CD8-positive, alpha-beta memory T cell (primary cell): ENCODE measurements around the gene G6PC3. TPM values are rescaled to one million over a fixed set of nuclear protein-coding genes. Genes with fewer than 3 reads are reported as not detected.
A peak's percentile ranks its signal among the peaks of the same experiment; 100 is the strongest.
"Not testable (repeated sequence)": the region's sequence is repeated elsewhere in the genome, so short reads cannot be mapped to it uniquely, and the experiment has no call there.

Experiments used
- CTCF ChIA-PET: fragments of 350-600 bp; sonication (Branson Sonifier 250); formaldehyde crosslinking; loops from one replicate; lab custom pipeline; 2021; ENCODE audit warnings: antibody characterized with exemption; lab: Charles Lee
- POLR2A ChIA-PET: fragments of 350-600 bp; sonication (Branson Sonifier 250); formaldehyde crosslinking; loops from one replicate; lab custom pipeline; 2021; ENCODE audit warnings: antibody characterized with exemption; lab: Charles Lee
- DNase-seq, 5 donors: peaks; one replicate each; pipeline versions ENCODE4 v3.0.0 to v3.0.0-alpha.2; 2020 to 2022; ENCODE audit warnings: mixed read lengths in 1 of 5
- H3K27ac ChIP-seq: one replicate; pipeline ENCODE4 v1.7.0; 2013; ENCODE audit warnings: low read depth, mild to moderate bottlenecking, low read length, moderate library complexity
- H3K27me3 ChIP-seq: 2 replicates; pipeline ENCODE4 v1.7.0; 2013; ENCODE audit warnings: low read length, mild to moderate bottlenecking; ENCODE audit not compliant: insufficient read depth, poor library complexity, severe bottlenecking
- H3K36me3 ChIP-seq: 2 replicates; pipeline ENCODE4 v1.7.0; 2013; ENCODE audit warnings: mild to moderate bottlenecking, low read length, moderate library complexity; ENCODE audit not compliant: insufficient read depth
- H3K4me1 ChIP-seq: 2 replicates; pipeline ENCODE4 v1.7.0; 2013; ENCODE audit warnings: mild to moderate bottlenecking, low read length, moderate library complexity; ENCODE audit not compliant: insufficient read depth
- H3K4me3 ChIP-seq: 2 replicates; pipeline ENCODE4 v1.7.0; 2013; ENCODE audit warnings: mild to moderate bottlenecking, low read length
- H3K9me3 ChIP-seq: 2 replicates; pipeline ENCODE4 v1.7.0; 2013; ENCODE audit warnings: mild to moderate bottlenecking, low read length
- H3K27ac Mint-ChIP-seq, 8 donors: one replicate each; pipeline ENCODE4 v1.8.0; 2020 to 2021; ENCODE audit warnings: mixed read lengths in 8 of 8, mild to moderate bottlenecking in 6 of 8, inconsistent platforms in 3 of 8, moderate library complexity in 3 of 8
- H3K27me3 Mint-ChIP-seq, 2 donors: one replicate each; pipeline ENCODE4 v1.8.0; 2020 to 2021; ENCODE audit warnings: mixed read lengths in 2 of 2, mild to moderate bottlenecking in 1 of 2, moderate library complexity in 1 of 2
- H3K36me3 Mint-ChIP-seq, 3 donors: one replicate each; pipeline ENCODE4 v1.8.0; 2020 to 2021; ENCODE audit warnings: mixed read lengths in 3 of 3, inconsistent platforms in 1 of 3, mild to moderate bottlenecking in 1 of 3
- H3K4me1 Mint-ChIP-seq, 3 donors: one replicate each; pipeline ENCODE4 v1.8.0; 2020 to 2021; ENCODE audit warnings: mixed read lengths in 3 of 3, inconsistent platforms in 1 of 3, mild to moderate bottlenecking in 1 of 3
- H3K4me3 Mint-ChIP-seq, 7 donors: one replicate each; pipeline ENCODE4 v1.8.0; 2020 to 2021; ENCODE audit warnings: mixed read lengths in 7 of 7, mild to moderate bottlenecking in 6 of 7, moderate library complexity in 4 of 7, inconsistent platforms in 2 of 7
- H3K9me3 Mint-ChIP-seq, 5 donors: one replicate each; pipeline ENCODE4 v1.8.0; 2020 to 2022; ENCODE audit warnings: mixed read lengths in 5 of 5, mild to moderate bottlenecking in 3 of 5, moderate library complexity in 2 of 5, inconsistent platforms in 1 of 5
- polyA plus RNA-seq: library from polyadenylated mRNA; unstranded; fragments of 300-500 nt; fragmentation: Illumina TruSeq; gene quantifications from one replicate; pipeline ENCODE4 v1.2.3, GENCODE V29; 2021
- total RNA-seq, 2 experiments: library from RNA; stranded (reverse); gene quantifications; one replicate each; pipeline ENCODE4 v1.2.3, GENCODE V29; 2021

The G6PC3 gene
- total and polyA plus RNA-seq, 3 experiments from 2014 or later = 27.0 to 38.3 (median 37.1) TPM

DNA sequence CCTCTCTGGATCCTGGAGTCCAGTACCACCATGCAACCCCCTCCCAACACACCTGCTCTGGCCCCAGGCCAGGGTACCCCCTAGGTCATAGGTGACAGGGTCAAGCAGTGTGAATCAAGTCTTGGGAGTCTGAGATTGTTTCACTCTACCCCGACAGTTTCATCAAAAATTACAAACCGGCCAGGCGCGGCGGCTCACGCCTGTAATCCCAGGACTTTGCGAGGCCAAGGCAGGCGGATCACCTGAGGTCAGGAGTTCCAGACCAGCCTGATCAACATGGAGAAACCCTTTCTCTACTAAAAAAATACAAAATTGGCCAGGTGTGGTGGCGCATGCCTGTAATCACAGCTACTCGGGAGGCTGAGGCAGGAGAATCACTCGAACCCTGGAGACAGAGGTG, 49.7 kb downstream of the G6PC3 start:
- not testable (repeated sequence) for DNase-seq
- POLR2A ChIA-PET = interaction anchor here (0.5 to 0.8 kb wide), 2 partner anchors 9 to 1267 kb away, joined by 4 to 9 read pairs; no protein-coding TSS in a partner anchor

GRCh38 chr17:44120851-44121605, 50.5 kb downstream of the G6PC3 start:
- Histone ChIP-seq H3K4me1 (peaks cover 24% of the 10 kb centered on the region), H3K9me3 (no peaks in the 10 kb centered on the region), H3K27ac (no peak overlapping the region), H3K4me3 (no peak overlapping the region), H3K36me3 (no peaks in the 10 kb centered on the region), H3K27me3 (no peaks in the 10 kb centered on the region)
- Mint-ChIP-seq H3K4me1 (peaks cover 44 to 75% (median 61%) of the 10 kb centered on the region in 3 donors), H3K27me3 (no peaks in the 10 kb centered on the region), H3K27ac (peak overlapping the region in 7 of 8 donors; percentile 15 to 95 (median 38)), H3K4me3 (peak overlapping the region; percentile 56 to 98 (median 93)), H3K9me3 (no peaks in the 10 kb centered on the region), H3K36me3 (peaks cover 0 to 42% (median 3%) of the 10 kb centered on the region in 3 donors)
- no peak for DNase-seq
- POLR2A ChIA-PET = interaction anchor here (0.5 to 0.8 kb wide), 2 partner anchors 10 to 1267 kb away, joined by 4 to 9 read pairs; no protein-coding TSS in a partner anchor
- CTCF ChIA-PET = interaction anchor here (0.8 kb wide), 1 partner anchor 14 kb away, joined by 4 read pairs; no protein-coding TSS in a partner anchor

More for the DNA sequence above, 49.7 kb downstream of the G6PC3 start:
- not testable (repeated sequence) for H3K27me3 ChIP-seq, H3K36me3 ChIP-seq, H3K4me3 ChIP-seq, H3K9me3 Mint-ChIP-seq, H3K9me3 ChIP-seq, H3K27ac Mint-ChIP-seq, H3K27ac ChIP-seq, H3K27me3 Mint-ChIP-seq
- Mint-ChIP-seq H3K4me1 (peaks cover 44 to 78% (median 61%) of the 10 kb centered on the region in 3 donors), H3K4me3 (peak overlapping the region in 2 of 7 donors; percentile 15 to 56), H3K36me3 (peaks cover 0 to 43% (median 3%) of the 10 kb centered on the region in 3 donors)
- peaks cover 24% of the 10 kb centered on the region for H3K4me1 ChIP-seq
- CTCF ChIA-PET = interaction anchor here (0.8 kb wide), 1 partner anchor 13 kb away, joined by 4 read pairs; no protein-coding TSS in a partner anchor

GRCh38 chr17:44121997-44122815, 51.7 kb downstream of the G6PC3 start:
- Histone ChIP-seq H3K27ac (peak overlapping the region; percentile 70), H3K9me3 (no peaks in the 10 kb centered on the region), H3K27me3 (no peaks in the 10 kb centered on the region), H3K36me3 (no peaks in the 10 kb centered on the region), H3K4me3 (peak overlapping the region; percentile 89), H3K4me1 (peaks cover 24% of the 10 kb centered on the region)
- POLR2A ChIA-PET = interaction anchor here (0.5 to 2.6 kb wide), 9 partner anchors 15 to 755 kb away, joined by 3 to 35 read pairs (median 4); partner anchors contain the start of genes TMUB2 and UBTF
- Mint-ChIP-seq H3K4me3 (peak overlapping the region; percentile 91 to 98 (median 94)), H3K4me1 (peaks cover 41 to 66% (median 53%) of the 10 kb centered on the region in 3 donors), H3K9me3 (no peaks in the 10 kb centered on the region), H3K27me3 (no peaks in the 10 kb centered on the region), H3K27ac (peak overlapping the region; percentile 88 to 98 (median 94)), H3K36me3 (peaks cover 0 to 31% (median 2%) of the 10 kb centered on the region in 3 donors)
- DNase-seq = no peak
- CTCF ChIA-PET = interaction anchor here (1.0 to 2.9 kb wide), 6 partner anchors 10 to 224 kb away, joined by 3 to 15 read pairs (median 8); partner anchors contain the start of genes GRN and UBTF

GRCh38 chr17:44122816-44123355, 52.4 kb downstream of the G6PC3 start:
- Mint-ChIP-seq H3K27ac (peak overlapping the region; percentile 88 to 98 (median 94)), H3K27me3 (no peaks in the 10 kb centered on the region), H3K4me3 (peak overlapping the region; percentile 91 to 98 (median 94)), H3K4me1 (peaks cover 40 to 61% (median 53%) of the 10 kb centered on the region in 3 donors), H3K9me3 (no peaks in the 10 kb centered on the region), H3K36me3 (peaks cover 0 to 24% (median 2%) of the 10 kb centered on the region in 3 donors)
- H3K27ac ChIP-seq = peak overlapping the region; percentile 70
- H3K4me3 ChIP-seq = peak overlapping the region; percentile 89
- no peaks in the 10 kb centered on the region for H3K9me3 ChIP-seq
- H3K27me3 ChIP-seq = no peaks in the 10 kb centered on the region
- DNase-seq = peak in 1 of 5 donors; percentile 24
- POLR2A ChIA-PET = interaction anchor here (0.5 to 2.6 kb wide), 12 partner anchors 19 to 756 kb away, joined by 3 to 35 read pairs (median 4); partner anchors contain the start of genes HROB, LSM12, TMUB2 and UBTF
- H3K36me3 ChIP-seq = no peaks in the 10 kb centered on the region
- CTCF ChIA-PET = interaction anchor here (0.7 to 2.9 kb wide), 15 partner anchors 8 to 223 kb away, joined by 3 to 15 read pairs (median 5); partner anchors contain the start of genes GRN, LSM12 and UBTF
- peaks cover 24% of the 10 kb centered on the region for H3K4me1 ChIP-seq

- H3K4me3 Mint-ChIP-seq = peak within 1 kb of the TSS; percentile 93 to 98 (median 96)
- peak within 1 kb of the TSS; percentile 94 to 98 (median 96) for H3K27ac Mint-ChIP-seq
These were observed 53.0 kb downstream of the G6PC3 start, which contains the start of gene HDAC5 for GRCh38 chr17:44123356-44124117. HDAC5 (minus strand) TSS chr17:44123641; CDS start chr17:44117515, 6,126 bp downstream.

GRCh38 chr17:44124118-44124438, 53.5 kb downstream of the G6PC3 start:
- peak overlapping the region; percentile 93 to 98 (median 95) for H3K27ac Mint-ChIP-seq
- H3K36me3 ChIP-seq = no peaks in the 10 kb centered on the region
- no peaks in the 10 kb centered on the region for H3K27me3 ChIP-seq
- no peak for DNase-seq
- H3K27ac ChIP-seq = peak overlapping the region; percentile 81
- peaks cover 0 to 15% (median 0%) of the 10 kb centered on the region in 3 donors for H3K36me3 Mint-ChIP-seq
- peaks cover 31 to 49% (median 41%) of the 10 kb centered on the region in 3 donors for H3K4me1 Mint-ChIP-seq
- peak overlapping the region; percentile 91 to 98 (median 96) for H3K4me3 Mint-ChIP-seq
- H3K9me3 ChIP-seq = no peaks in the 10 kb centered on the region
- ChIA-PET POLR2A (interaction anchor here (0.8 to 2.6 kb wide), 9 partner anchors 18 to 229 kb away, joined by 3 to 35 read pairs (median 4); partner anchors contain the start of genes HROB, LSM12, TMUB2 and UBTF), CTCF (interaction anchor here (0.9 to 2.9 kb wide), 14 partner anchors 9 to 222 kb away, joined by 3 to 15 read pairs (median 6); partner anchors contain the start of genes GRN, LSM12 and UBTF)
- peaks cover 24% of the 10 kb centered on the region for H3K4me1 ChIP-seq
- H3K27me3 Mint-ChIP-seq = peaks cover 3 to 4% of the 10 kb centered on the region in 2 donors
- no peaks in the 10 kb centered on the region for H3K9me3 Mint-ChIP-seq
- peak overlapping the region; percentile 91 for H3K4me3 ChIP-seq

More at GRCh38 chr17:44123356-44124117, 53.0 kb downstream of the G6PC3 start, which contains the start of gene HDAC5:
- DNase-seq = peak; percentile 91 to 97 (median 92)
- Histone ChIP-seq H3K27me3 (no peaks in the 10 kb centered on the region), H3K4me3 (peak within 1 kb of the TSS; percentile 91), H3K4me1 (peaks cover 24% of the 10 kb centered on the region), H3K27ac (peak within 1 kb of the TSS; percentile 81), H3K36me3 (no peaks in the 10 kb centered on the region), H3K9me3 (no peaks in the 10 kb centered on the region)
- ChIA-PET CTCF (interaction anchor here (0.7 to 2.9 kb wide), 15 partner anchors 8 to 222 kb away, joined by 3 to 15 read pairs (median 5); partner anchors contain the start of genes GRN, LSM12 and UBTF), POLR2A (interaction anchor here (0.8 to 2.6 kb wide), 9 partner anchors 18 to 230 kb away, joined by 3 to 35 read pairs (median 4); partner anchors contain the start of genes HROB, LSM12, TMUB2 and UBTF)
- peaks cover 0 to 19% (median 0%) of the 10 kb centered on the region in 3 donors for H3K36me3 Mint-ChIP-seq
- H3K27me3 Mint-ChIP-seq = peaks cover under 1 to 3% of the 10 kb centered on the region in 2 donors
- H3K9me3 Mint-ChIP-seq = no peaks in the 10 kb centered on the region
- H3K4me1 Mint-ChIP-seq = peaks cover 35 to 54% (median 46%) of the 10 kb centered on the region in 3 donors
